ENCODE measurements around the gene CCHCR1. TPM values are rescaled to one million over a fixed set of nuclear protein-coding genes. Genes with fewer than 3 reads are reported as not detected.

Gene CCHCR1
- total and polyA plus RNA-seq, 2 of the 13 experiments (the other 11 are each of a cell fraction or from before 2014, with no cell fraction given), result 14.6 to 28.2 TPM

DNA sequence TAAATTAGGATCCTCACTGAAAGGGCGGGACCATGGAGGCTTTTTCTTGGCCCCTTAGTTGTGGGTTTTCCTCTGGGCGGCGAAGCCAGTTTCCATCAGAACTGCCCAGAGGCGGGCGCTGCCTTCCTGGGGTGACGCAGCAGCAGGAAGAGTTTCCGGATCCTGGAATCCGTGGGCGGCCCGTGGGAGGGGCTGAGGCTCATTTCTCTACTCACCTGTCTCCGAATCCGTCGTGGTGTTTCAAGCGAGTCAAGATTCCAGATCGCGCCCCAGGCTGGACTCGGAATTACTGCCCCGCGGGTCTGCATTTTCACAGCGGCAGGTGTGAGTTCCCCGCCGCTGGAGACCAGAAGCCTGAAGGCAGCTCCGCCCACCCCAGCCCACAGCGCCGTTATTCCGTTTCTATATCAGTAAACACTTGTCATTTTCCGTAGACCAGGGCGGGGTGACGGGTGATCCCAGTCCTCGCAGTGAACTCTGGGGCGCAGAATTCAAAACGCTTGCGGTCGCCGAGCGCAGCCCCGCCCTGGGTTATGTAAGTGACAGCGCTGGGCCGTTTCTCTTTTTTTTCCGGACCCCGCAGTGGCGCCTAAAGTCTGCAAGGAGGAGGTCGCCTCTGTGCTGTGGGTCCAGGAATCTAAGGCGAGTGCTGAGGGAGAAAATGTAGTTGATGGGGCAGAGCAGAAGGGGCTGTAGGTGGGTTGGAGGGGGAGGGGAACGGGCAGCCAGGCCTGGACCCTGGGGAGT lies 40.1 kb upstream of the CCHCR1 start (continued):
- TF ChIP-seq, protein P1, sequence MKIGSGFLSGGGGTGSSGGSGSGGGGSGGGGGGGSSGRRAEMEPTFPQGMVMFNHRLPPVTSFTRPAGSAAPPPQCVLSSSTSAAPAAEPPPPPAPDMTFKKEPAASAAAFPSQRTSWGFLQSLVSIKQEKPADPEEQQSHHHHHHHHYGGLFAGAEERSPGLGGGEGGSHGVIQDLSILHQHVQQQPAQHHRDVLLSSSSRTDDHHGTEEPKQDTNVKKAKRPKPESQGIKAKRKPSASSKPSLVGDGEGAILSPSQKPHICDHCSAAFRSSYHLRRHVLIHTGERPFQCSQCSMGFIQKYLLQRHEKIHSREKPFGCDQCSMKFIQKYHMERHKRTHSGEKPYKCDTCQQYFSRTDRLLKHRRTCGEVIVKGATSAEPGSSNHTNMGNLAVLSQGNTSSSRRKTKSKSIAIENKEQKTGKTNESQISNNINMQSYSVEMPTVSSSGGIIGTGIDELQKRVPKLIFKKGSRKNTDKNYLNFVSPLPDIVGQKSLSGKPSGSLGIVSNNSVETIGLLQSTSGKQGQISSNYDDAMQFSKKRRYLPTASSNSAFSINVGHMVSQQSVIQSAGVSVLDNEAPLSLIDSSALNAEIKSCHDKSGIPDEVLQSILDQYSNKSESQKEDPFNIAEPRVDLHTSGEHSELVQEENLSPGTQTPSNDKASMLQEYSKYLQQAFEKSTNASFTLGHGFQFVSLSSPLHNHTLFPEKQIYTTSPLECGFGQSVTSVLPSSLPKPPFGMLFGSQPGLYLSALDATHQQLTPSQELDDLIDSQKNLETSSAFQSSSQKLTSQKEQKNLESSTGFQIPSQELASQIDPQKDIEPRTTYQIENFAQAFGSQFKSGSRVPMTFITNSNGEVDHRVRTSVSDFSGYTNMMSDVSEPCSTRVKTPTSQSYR (CRISPR knock-in tag; IDR thresholded peaks at IDR 0.05; ENCODE audit: borderline replicate concordance), result peak; percentile 68; the same call in 1 of the 2 replicates
- TF ChIP-seq TEAD3 (CRISPR knock-in tag; optimal IDR thresholded peaks at IDR 0.05; ENCODE audit: borderline replicate concordance), result no peak
- no peak for TF ChIP-seq ZKSCAN8 (CRISPR knock-in tag; IDR thresholded peaks at IDR 0.05; ENCODE audit: borderline replicate concordance)
- no peak for TF ChIP-seq RBM22 (optimal IDR thresholded peaks at IDR 0.05; ENCODE audit: low read length)
- TF ChIP-seq FOSL1 (CRISPR knock-in tag; IDR thresholded peaks at IDR 0.05; ENCODE audit: borderline replicate concordance), result peak; percentile 7; the same call in 1 of the 2 replicates
- TF ChIP-seq IKZF1 (IDR thresholded peaks at IDR 0.05), result no peak
- TF ChIP-seq, protein P2, sequence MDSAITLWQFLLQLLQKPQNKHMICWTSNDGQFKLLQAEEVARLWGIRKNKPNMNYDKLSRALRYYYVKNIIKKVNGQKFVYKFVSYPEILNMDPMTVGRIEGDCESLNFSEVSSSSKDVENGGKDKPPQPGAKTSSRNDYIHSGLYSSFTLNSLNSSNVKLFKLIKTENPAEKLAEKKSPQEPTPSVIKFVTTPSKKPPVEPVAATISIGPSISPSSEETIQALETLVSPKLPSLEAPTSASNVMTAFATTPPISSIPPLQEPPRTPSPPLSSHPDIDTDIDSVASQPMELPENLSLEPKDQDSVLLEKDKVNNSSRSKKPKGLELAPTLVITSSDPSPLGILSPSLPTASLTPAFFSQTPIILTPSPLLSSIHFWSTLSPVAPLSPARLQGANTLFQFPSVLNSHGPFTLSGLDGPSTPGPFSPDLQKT (CRISPR knock-in tag; IDR thresholded peaks at IDR 0.05; ENCODE audit: borderline replicate concordance), result no peak
- TF ChIP-seq ZFP36L1 (CRISPR knock-in tag; IDR thresholded peaks at IDR 0.05), result 0 out of 2 replicates have a peak, but pooled peaks have one; percentile 37
- TF ChIP-seq, protein P3, sequence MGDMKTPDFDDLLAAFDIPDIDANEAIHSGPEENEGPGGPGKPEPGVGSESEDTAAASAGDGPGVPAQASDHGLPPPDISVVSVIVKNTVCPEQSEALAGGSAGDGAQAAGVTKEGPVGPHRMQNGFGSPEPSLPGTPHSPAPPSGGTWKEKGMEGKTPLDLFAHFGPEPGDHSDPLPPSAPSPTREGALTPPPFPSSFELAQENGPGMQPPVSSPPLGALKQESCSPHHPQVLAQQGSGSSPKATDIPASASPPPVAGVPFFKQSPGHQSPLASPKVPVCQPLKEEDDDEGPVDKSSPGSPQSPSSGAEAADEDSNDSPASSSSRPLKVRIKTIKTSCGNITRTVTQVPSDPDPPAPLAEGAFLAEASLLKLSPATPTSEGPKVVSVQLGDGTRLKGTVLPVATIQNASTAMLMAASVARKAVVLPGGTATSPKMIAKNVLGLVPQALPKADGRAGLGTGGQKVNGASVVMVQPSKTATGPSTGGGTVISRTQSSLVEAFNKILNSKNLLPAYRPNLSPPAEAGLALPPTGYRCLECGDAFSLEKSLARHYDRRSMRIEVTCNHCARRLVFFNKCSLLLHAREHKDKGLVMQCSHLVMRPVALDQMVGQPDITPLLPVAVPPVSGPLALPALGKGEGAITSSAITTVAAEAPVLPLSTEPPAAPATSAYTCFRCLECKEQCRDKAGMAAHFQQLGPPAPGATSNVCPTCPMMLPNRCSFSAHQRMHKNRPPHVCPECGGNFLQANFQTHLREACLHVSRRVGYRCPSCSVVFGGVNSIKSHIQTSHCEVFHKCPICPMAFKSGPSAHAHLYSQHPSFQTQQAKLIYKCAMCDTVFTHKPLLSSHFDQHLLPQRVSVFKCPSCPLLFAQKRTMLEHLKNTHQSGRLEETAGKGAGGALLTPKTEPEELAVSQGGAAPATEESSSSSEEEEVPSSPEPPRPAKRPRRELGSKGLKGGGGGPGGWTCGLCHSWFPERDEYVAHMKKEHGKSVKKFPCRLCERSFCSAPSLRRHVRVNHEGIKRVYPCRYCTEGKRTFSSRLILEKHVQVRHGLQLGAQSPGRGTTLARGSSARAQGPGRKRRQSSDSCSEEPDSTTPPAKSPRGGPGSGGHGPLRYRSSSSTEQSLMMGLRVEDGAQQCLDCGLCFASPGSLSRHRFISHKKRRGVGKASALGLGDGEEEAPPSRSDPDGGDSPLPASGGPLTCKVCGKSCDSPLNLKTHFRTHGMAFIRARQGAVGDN (CRISPR knock-in tag; IDR thresholded peaks at IDR 0.05), result peak; percentile 73
- peak; percentile 48 for TF ChIP-seq RBM39 (IDR thresholded peaks at IDR 0.05; ENCODE audit: low read depth, low read length, poor library complexity, severe bottlenecking)
- TF ChIP-seq, protein P4, sequence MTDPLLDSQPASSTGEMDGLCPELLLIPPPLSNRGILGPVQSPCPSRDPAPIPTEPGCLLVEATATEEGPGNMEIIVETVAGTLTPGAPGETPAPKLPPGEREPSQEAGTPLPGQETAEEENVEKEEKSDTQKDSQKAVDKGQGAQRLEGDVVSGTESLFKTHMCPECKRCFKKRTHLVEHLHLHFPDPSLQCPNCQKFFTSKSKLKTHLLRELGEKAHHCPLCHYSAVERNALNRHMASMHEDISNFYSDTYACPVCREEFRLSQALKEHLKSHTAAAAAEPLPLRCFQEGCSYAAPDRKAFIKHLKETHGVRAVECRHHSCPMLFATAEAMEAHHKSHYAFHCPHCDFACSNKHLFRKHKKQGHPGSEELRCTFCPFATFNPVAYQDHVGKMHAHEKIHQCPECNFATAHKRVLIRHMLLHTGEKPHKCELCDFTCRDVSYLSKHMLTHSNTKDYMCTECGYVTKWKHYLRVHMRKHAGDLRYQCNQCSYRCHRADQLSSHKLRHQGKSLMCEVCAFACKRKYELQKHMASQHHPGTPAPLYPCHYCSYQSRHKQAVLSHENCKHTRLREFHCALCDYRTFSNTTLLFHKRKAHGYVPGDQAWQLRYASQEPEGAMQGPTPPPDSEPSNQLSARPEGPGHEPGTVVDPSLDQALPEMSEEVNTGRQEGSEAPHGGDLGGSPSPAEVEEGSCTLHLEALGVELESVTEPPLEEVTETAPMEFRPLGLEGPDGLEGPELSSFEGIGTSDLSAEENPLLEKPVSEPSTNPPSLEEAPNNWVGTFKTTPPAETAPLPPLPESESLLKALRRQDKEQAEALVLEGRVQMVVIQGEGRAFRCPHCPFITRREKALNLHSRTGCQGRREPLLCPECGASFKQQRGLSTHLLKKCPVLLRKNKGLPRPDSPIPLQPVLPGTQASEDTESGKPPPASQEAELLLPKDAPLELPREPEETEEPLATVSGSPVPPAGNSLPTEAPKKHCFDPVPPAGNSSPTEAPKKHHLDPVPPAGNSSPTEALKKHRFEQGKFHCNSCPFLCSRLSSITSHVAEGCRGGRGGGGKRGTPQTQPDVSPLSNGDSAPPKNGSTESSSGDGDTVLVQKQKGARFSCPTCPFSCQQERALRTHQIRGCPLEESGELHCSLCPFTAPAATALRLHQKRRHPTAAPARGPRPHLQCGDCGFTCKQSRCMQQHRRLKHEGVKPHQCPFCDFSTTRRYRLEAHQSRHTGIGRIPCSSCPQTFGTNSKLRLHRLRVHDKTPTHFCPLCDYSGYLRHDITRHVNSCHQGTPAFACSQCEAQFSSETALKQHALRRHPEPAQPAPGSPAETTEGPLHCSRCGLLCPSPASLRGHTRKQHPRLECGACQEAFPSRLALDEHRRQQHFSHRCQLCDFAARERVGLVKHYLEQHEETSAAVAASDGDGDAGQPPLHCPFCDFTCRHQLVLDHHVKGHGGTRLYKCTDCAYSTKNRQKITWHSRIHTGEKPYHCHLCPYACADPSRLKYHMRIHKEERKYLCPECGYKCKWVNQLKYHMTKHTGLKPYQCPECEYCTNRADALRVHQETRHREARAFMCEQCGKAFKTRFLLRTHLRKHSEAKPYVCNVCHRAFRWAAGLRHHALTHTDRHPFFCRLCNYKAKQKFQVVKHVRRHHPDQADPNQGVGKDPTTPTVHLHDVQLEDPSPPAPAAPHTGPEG (CRISPR knock-in tag; IDR thresholded peaks at IDR 0.05), result 0 out of 2 replicates have a peak, but pooled peaks have one; percentile 47
- TF ChIP-seq ZNF446 (CRISPR knock-in tag; IDR thresholded peaks at IDR 0.05), result no peak
- TF ChIP-seq ZNF180 (CRISPR knock-in tag; IDR thresholded peaks at IDR 0.05; ENCODE audit: borderline replicate concordance, low read depth), result no peak
- peak; percentile 14; the same call in 1 of the 2 replicates for TF ChIP-seq ELF3 (CRISPR knock-in tag; IDR thresholded peaks at IDR 0.05)

All from HepG2 (cell line).